ENCODE results near the gene TMEM109.

The TMEM109 gene

DNA sequence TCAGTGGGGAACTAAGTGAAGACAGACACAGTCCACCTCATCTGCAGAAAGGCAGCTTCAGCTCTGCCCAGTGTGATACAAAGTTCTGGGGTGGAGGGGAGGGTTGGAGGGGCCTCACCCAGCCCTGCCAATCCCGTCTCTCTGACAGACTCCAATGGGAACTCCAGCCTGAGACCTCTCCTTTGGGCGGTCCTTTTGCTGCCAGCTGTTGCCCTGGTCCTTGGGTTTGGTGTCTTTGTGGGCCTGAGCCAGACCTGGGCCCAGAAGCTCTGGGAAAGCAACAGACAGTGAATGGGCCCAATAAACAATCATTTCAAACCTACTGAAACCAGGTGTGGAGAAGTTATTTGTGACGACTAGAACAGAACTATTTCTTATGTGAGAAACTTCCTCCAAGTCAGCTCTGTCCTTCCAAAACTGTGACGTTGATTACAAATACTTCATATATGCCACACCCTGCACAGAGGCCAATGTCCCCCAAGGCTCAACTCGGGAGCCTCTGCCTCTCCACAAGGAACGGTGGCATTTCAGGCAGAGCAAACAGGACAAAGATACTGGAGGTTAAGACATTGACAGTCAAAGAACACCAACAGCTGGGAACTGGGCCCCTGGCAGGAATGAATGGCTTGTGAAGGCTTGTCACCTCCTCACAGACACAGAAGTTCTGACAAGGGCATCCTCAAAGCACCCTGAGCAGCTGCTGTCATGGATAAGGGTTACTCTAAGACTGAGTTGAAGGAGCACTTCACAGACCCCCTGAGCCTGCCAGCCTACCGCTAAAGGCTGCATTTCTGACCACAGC is 38.4 kb upstream of the TMEM109 start:
- DNase-seq = no peak

DNA sequence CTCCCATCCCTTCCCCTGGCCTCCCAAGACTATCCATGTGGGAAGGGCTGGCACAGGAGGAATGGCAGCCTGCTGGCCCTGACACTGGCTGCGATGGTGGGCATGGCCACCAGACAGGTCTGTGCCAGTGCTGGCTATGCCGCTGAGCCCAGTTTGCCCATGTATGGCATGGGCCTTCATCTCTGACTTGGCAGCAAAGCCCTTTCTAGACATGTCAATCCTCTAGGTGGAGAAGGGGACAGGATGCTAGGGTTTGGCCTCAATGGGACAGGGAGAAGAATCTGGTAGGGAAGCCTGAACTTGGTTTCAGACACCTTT is 37.8 kb upstream of the TMEM109 start:
- DNase-seq = no peak

- DNase-seq = no peak
These were observed 35.5 kb upstream of the TMEM109 start for GRCh38 chr11:60878245-60879101.

DNA sequence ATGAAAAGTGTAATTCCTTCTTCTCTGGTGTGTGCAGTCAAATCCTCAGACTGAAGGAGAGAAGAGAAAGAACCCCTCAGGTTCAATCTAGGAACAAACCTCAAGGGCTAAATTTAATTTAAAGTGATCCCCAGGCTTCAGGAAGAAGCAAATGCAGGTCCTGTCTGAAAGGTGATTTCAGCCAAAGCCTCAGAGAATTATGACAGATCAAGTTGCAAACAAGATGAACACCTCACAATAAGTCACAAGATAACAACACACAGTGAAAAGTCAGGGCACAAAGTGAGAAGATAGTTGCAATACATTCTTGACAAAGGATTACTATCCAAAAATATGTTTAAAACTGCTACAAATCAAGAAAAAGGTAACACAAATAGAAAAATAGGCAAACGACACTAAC is 34.9 kb upstream of the TMEM109 start:
- no peak for DNase-seq

DNA sequence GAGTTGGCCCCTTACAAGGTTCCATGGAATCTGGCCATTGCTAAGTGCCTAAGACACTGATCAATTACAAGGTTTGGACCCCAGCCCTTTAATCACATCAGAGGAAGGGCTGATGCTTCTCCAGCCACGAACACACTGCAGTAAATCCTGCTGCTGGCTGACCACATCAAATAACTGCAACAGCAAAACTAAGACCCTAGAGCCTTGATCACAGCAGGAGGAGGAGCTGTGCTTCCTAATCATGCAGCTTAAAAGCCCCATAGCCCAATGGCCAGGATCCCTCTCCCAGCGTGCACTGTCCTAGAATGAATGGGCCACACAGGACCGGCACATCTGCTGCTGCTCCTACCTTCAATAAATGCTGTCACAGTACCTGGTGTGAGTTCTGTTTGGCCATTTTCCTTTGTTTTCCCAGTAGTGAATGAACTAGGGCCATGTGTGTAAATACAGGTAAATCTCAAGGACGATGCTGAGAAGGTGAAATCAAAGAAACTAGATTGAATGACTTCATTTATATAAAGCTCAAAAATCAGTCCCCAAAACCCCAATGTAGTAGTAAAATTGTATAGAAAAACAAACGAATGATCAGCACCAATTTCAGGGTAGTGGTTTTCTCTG is 33.9 kb upstream of the TMEM109 start:
- DNase-seq = no peak

DNA sequence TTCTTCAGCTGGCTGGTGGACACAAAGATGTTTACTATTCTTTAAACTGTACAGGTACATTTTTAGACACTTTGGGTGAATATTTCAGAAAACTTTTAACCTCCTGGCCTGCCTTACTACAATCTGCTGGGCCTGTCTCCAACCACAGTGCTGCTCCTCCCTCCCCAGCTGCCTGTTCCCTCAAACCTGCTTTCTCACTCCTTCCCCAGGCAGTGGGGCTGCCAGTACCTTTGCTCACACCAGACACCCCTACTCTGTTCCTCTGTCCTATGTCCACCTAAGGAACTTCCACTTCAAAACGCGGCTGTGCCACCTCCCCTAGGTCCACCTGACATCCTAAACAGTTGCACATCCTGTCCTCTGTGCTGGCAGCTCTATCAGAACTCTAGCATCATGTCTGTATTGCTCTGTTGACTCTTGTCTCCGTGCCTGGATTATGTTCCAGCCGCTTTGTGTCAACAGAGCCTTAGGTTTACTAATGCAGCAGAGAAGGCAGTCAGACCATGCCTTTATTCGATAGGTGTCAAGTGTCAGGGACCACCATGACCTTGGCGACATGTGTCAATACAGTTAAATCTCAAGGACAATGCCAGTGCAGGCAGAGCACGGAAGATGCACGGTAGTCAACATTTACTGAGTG is 33.2 kb upstream of the TMEM109 start:
- DNase-seq = no peak

GRCh38 chr11:60887556-60887955 is 26.4 kb upstream of the TMEM109 start:
- no peak for DNase-seq

GRCh38 chr11:60889869-60890311 is 24.1 kb upstream of the TMEM109 start:
- DNase-seq = no peak

GRCh38 chr11:60890696-60891095 is 23.3 kb upstream of the TMEM109 start:
- DNase-seq = no peak

- no peak for DNase-seq
These were observed 22.7 kb upstream of the TMEM109 start for GRCh38 chr11:60891103-60891741.

DNA sequence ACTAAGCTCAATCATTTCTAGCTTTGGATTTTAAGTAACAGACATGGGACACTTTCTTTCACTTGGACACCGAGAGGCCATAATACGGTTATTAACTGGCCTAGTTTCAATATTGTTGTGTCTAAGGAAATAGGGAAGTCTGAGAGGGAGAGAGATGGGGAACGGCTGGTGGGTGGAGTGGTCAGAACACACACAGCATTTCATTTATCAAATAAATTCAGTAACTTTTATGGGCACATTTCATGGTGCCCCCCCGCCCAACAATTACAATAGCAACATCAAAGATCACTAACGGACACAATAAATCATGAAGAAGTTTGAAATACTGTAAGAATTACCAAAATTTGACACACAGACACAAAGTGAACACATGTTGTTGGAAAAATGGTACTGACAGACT is 18.3 kb upstream of the TMEM109 start:
- no peak for DNase-seq

DNA sequence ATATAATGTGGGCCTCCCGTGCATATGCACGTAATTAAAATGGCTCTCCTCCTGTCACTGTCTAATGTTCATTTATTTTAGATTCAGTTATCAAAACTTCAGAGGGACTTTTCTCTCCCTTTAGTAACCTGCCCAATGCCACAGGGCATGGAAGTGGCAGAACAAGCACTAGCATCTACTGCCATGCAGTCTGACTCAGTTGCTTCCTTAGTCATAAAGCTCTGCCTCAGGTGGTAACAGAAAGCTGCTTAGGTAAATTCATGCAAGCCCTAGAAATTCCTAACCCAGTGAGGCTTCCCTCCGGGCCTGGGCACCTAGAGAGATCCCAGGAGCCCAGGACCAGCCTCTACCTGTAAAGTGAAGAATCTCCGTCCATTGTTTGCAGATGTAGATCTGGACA is 16.5 kb upstream of the TMEM109 start:
- DNase-seq = no peak

- DNase-seq = peak; percentile 34
These were observed 14.7 kb upstream of the TMEM109 start for GRCh38 chr11:60899046-60899936.

DNA sequence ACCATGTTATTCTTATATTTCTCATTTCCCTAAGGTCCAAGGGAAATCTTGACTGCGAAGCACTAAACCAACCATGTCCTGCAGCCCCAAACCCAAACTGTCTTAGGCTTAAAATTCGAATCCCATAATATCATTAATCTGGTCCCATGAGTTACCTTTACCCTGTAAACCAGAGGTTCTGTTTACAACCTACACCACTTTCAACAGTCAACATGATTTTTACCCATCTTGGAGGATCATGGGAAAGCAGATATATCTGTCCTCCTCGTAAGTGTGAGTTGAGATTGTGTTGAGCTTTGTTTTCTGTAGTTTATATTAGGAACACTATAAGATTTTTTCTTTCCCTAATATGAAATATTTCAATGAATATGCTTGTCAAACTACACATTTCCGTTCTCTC is 14.0 kb upstream of the TMEM109 start:
- DNase-seq = no peak

GRCh38 chr11:60900673-60901404 is 13.1 kb upstream of the TMEM109 start:
- no peak for DNase-seq

DNA sequence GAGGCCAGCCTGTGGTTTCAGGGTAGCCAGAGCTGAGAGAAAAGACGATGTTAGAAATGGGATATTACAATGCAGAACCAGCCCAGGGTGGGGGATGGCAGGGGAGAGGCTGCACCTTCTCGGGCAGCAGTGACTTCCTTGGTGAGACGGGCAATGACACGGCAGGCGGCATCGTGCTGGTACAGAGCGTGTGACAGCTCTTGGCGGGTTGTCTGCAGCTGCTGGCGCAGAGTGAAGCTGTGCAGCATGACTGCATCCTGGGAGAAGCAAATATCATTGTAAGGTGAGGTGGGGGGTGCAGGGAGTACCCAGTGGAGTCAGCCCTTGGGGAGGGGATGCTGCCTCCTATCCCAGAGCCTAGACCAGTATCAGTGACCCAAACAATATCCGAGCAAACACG is 11.3 kb upstream of the TMEM109 start:
- DNase-seq = no peak

DNA sequence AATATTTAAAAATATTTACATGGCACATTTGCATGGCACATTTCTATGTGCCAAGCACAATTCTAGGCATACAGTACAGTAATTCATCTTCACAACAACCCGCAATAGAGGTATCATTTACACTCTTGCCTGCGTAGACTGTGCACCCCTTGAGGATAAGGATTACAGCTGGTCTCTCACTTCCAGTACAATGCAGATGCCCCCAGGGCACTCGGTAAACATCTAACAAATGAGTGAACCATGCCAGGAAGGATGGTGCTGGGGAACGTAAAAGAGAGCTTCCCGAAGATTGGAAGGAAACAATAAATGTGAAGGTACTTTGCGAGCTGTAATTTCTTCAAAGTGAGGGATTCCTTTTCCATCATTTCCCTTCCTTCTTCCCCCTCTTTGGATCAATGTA is 8.9 kb upstream of the TMEM109 start:
- DNase-seq = no peak

DNA sequence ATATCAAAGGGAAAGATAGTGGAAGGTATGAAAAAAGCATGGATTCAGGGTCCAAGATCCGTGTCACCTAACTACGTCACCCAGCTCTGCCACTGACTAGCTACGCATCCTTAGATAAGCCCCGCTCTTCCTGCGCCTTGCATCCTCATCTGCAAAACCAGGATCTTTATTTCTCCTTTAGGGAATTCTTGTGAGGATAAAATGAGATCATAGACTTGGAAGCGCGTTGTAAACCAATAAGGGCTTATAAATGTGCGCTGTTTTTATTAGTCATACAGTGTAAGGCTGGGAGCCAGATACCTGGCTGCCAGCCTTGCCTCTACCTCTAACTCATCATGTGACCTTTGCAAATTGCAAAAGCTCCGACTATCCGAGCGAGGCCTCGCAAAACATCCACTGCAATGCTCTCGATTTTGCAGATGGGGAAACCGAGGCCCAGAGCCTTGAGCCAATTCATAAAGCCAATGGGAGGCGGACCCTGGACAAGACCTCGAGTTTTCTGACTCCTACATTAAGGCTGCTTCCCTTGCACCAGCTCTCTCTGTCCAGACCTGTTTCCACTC is 8.3 kb upstream of the TMEM109 start:
- DNase-seq = no peak

GRCh38 chr11:60906132-60906972 is 7.6 kb upstream of the TMEM109 start, which contains the start of gene PRPF19:
Gene PRPF19, minus strand, starts transcription at chr11:60906585. Its CDS starts 203 bp downstream, at chr11:60906382.
- peak; percentile 92 for DNase-seq
